ENCODE data around the gene KRTAP9-1.
A peak's percentile ranks its signal among the peaks of the same experiment; 100 is the strongest.
"Not testable (repeated sequence)": the region's sequence is repeated elsewhere in the genome, so short reads cannot be mapped to it uniquely, and the experiment has no call there.

The KRTAP9-1 gene

DNA sequence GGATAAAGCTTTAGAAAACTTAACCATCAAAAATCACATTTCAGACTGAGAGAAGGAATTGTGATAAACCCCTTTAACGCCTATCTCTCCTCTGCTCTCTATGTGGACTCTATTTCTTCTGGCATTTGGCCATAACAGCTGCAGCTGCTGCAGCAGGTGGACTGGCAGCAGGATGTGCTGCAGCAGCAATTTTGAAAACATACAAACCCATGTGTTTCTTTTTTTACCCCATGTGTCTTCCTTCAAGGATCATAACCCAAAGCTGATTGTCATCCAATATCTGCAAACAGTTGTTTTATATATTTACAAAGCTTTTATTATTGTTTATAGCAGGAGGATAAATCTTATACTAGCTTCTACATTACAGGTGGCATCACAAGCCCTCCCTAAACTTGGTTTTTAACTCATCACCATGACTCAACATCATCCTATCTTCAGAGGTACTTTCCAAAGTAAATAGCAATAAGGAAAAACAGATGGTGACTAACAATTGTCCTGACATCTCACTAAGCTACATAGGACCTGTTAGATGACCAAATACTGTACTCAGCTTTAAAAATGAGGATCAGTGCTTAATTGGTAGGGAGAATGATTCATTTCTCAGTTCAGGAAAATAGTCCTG is 22.3 kb downstream of the KRTAP9-1 start:
- no peak overlapping the region for H3K4me3 Mint-ChIP-seq
- H3K27ac Mint-ChIP-seq, result no peak overlapping the region
- H3K27me3 Mint-ChIP-seq, result peaks cover 27 to 29% of the 10 kb centered on the region in 2 donors
- ATAC-seq (replicated peaks) (peak; percentile 45 to 79), DNase-seq (no peak)
- H3K9me3 Mint-ChIP-seq, result peaks cover 0 to 1% of the 10 kb centered on the region in 2 donors
- no peaks in the 10 kb centered on the region for H3K36me3 Mint-ChIP-seq
- peaks cover 8 to 19% of the 10 kb centered on the region in 2 donors for H3K4me1 Mint-ChIP-seq

- peaks cover 0 to 1% of the 10 kb centered on the region in 2 donors for H3K9me3 Mint-ChIP-seq
- no peak for ATAC-seq (replicated peaks)
- H3K4me1 Mint-ChIP-seq, result peaks cover 8 to 19% of the 10 kb centered on the region in 2 donors
- no peak overlapping the region for H3K27ac Mint-ChIP-seq
- peaks cover 27 to 29% of the 10 kb centered on the region in 2 donors for H3K27me3 Mint-ChIP-seq
- no peak for DNase-seq
- H3K36me3 Mint-ChIP-seq, result no peaks in the 10 kb centered on the region
- no peak overlapping the region for H3K4me3 Mint-ChIP-seq
Measured at GRCh38 chr17:41212524-41213169, 23.0 kb downstream of the KRTAP9-1 start.

- Mint-ChIP-seq H3K36me3 (peaks cover 1 to 9% of the 10 kb centered on the region in 2 donors), H3K27ac (no peak overlapping the region), H3K4me3 (no peak overlapping the region), H3K9me3 (peaks cover 6 to 9% of the 10 kb centered on the region in 2 donors), H3K4me1 (peaks cover 8 to 19% of the 10 kb centered on the region in 2 donors), H3K27me3 (peaks cover 8 to 19% of the 10 kb centered on the region in 2 donors)
- ATAC-seq (replicated peaks) (no peak), DNase-seq (no peak)
Measured at GRCh38 chr17:41215681-41216080, 26.0 kb downstream of the KRTAP9-1 start.

DNA sequence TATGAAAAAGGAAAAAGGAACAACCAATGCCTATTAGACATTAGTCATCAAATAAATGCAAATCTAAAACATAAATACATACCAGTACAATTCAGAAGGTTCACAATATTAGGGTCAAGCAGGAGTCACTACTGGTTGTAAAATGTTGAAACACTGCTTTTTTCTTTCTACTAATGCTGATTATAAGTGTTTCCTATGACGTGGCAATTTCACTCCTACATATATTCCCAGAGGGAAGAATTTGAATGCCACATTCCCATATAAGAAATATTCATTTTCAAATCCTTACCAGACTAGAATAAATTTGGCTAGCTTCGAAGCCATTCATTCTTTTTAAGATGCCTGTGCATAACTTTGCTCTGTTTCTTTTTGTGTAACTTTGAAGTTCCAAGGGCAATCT is 34.1 kb downstream of the KRTAP9-1 start:
- Mint-ChIP-seq H3K27ac (no peak overlapping the region), H3K4me1 (no peaks in the 10 kb centered on the region), H3K27me3 (peaks cover 7 to 9% of the 10 kb centered on the region in 2 donors), H3K36me3 (peaks cover 1 to 9% of the 10 kb centered on the region in 2 donors), H3K4me3 (no peak overlapping the region), H3K9me3 (peaks cover 4 to 9% of the 10 kb centered on the region in 2 donors)
- DNase-seq (no peak), ATAC-seq (replicated peaks) (no peak)

DNA sequence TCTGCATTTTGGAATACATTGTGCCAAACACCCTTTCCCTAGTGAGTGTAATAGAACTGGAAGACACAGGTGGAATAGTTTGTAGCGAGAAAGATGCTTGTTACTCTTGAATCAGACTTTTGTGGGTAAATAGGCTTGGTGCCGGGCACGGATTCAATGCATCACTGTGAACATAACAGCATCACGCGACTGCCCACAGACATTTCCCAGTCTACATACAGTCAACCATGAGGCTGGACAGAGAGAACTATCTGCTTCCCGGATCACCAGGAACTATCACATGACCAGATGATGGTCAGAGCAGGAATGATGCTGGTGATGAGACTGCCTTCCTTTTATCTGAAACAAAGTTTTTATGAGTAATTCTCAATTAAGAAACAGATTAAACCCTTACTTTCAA is 36.4 kb downstream of the KRTAP9-1 start:
- Mint-ChIP-seq H3K9me3 (no peaks in the 10 kb centered on the region), H3K4me1 (peaks cover 4 to 11% of the 10 kb centered on the region in 2 donors), H3K27me3 (peaks cover 6 to 7% of the 10 kb centered on the region in 2 donors), H3K27ac (no peak overlapping the region), H3K36me3 (no peaks in the 10 kb centered on the region), H3K4me3 (no peak overlapping the region)
- DNase-seq (no peak), ATAC-seq (replicated peaks) (no peak)

- not testable (repeated sequence) for H3K9me3 Mint-ChIP-seq; DNase-seq; H3K36me3 Mint-ChIP-seq; H3K27ac Mint-ChIP-seq; ATAC-seq (replicated peaks); H3K4me3 Mint-ChIP-seq; H3K27me3 Mint-ChIP-seq
- H3K4me1 Mint-ChIP-seq, result peaks cover 5 to 11% of the 10 kb centered on the region in 2 donors
Measured at GRCh38 chr17:41226598-41227095, 37.0 kb downstream of the KRTAP9-1 start, which contains the start of gene KRTAP9-2. KRTAP9-2 (plus strand) TSS chr17:41226648; CDS start chr17:41226655, 7 bp downstream.

DNA sequence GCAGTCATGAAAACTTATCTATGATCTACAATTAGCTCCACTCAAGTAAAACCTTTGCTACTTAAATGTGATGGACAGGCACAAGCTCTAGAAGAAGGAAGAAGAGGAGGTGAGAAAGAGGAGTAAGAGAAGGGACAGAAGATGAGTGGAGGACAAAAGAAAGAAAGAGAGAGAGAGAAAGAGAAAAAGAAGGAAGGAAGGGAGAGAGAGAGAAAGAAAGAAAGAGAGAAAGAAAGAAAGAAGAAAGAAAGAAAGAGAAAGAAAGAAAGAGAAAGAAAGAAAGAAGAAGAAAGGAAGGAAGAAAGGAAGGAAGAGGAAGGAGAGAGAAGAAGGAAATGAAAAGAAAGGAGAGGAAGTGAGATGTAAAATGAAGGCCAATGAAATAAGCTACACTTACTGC is 40.4 kb downstream of the KRTAP9-1 start:
- ATAC-seq (replicated peaks), result no peak
- no peak overlapping the region for H3K4me3 Mint-ChIP-seq
- H3K4me1 Mint-ChIP-seq, result peaks cover 11% of the 10 kb centered on the region in 2 donors
- no peaks in the 10 kb centered on the region for H3K9me3 Mint-ChIP-seq
- no peak for DNase-seq
- H3K27me3 Mint-ChIP-seq, result peaks cover 9 to 15% of the 10 kb centered on the region in 2 donors
- no peaks in the 10 kb centered on the region for H3K36me3 Mint-ChIP-seq
- no peak overlapping the region for H3K27ac Mint-ChIP-seq

DNA sequence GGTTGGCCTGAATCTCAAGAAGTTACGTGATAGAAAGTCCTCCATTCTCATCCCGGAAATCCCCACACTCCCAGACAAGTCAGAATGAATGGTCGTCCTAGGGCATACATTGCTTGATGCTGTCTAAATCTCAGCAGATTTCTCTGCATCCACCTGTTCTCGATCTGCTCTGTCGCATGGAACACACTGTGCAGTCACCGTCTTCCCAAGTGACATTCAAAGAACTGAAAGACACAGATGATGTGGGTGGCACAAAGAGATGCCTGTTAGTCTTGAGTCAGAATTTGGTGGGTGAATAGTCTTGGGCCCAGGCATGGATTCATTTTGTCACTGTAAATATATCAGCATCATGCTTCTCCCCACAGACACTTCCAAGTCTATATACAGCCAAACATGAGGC is 42.0 kb downstream of the KRTAP9-1 start:
- Mint-ChIP-seq H3K9me3 (no peaks in the 10 kb centered on the region), H3K27me3 (peaks cover 14 to 23% of the 10 kb centered on the region in 2 donors), H3K4me1 (peaks cover 11 to 17% of the 10 kb centered on the region in 2 donors), H3K36me3 (no peaks in the 10 kb centered on the region), H3K27ac (no peak overlapping the region), H3K4me3 (no peak overlapping the region)
- DNase-seq (no peak), ATAC-seq (replicated peaks) (no peak)

GRCh38 chr17:41232399-41233105 is 42.9 kb downstream of the KRTAP9-1 start, which contains the start of gene KRTAP9-3:
KRTAP9-3 (plus strand) TSS chr17:41232449; CDS start chr17:41232502, 53 bp downstream.
- not testable (repeated sequence) for DNase-seq; H3K27ac Mint-ChIP-seq; H3K36me3 Mint-ChIP-seq; ATAC-seq (replicated peaks); H3K4me3 Mint-ChIP-seq; H3K9me3 Mint-ChIP-seq
- Mint-ChIP-seq H3K27me3 (peaks cover 14 to 23% of the 10 kb centered on the region in 2 donors), H3K4me1 (peaks cover 11 to 17% of the 10 kb centered on the region in 2 donors)

- not testable (repeated sequence) for H3K27ac Mint-ChIP-seq, H3K4me1 Mint-ChIP-seq, DNase-seq
Measured at GRCh38 chr17:41237116-41237515, 47.4 kb downstream of the KRTAP9-1 start.

GRCh38 chr17:41237949-41238437 is 48.3 kb downstream of the KRTAP9-1 start, which contains the start of gene KRTAP9-8:
KRTAP9-8 (plus strand) TSS chr17:41237999; CDS start chr17:41238052, 53 bp downstream.
- peaks cover 23 to 29% of the 10 kb centered on the region in 2 donors for H3K27me3 Mint-ChIP-seq
- H3K36me3 Mint-ChIP-seq, H3K4me1 Mint-ChIP-seq: not testable (repeated sequence)

More at GRCh38 chr17:41237116-41237515, 47.4 kb downstream of the KRTAP9-1 start:
- not testable (repeated sequence) for H3K4me3 Mint-ChIP-seq; H3K36me3 Mint-ChIP-seq; ATAC-seq (replicated peaks); H3K9me3 Mint-ChIP-seq
- H3K27me3 Mint-ChIP-seq, result peaks cover 23 to 31% of the 10 kb centered on the region in 2 donors

More at GRCh38 chr17:41237949-41238437, 48.3 kb downstream of the KRTAP9-1 start, which contains the start of gene KRTAP9-8:
- ATAC-seq (replicated peaks); H3K9me3 Mint-ChIP-seq; DNase-seq; H3K27ac Mint-ChIP-seq; H3K4me3 Mint-ChIP-seq: not testable (repeated sequence)
